Gastrocnemius medialis (tissue), 4 donors: ENCODE results near the gene NFASC.

Source experiments
- CTCF ChIP-seq, 5 experiments: fragments of 450-650 bp in 3 of 5; fragments of 200-600 bp in 2 of 5; sonication (generic) in 2 of 5; IDR thresholded peaks in 4 of 5; conservative IDR thresholded peaks in 1 of 5; 1 replicate in 4 of 5; 2 replicates in 1 of 5; pipeline ENCODE4 v1.5.1; 2016 to 2019; ENCODE audit warnings: antibody characterized with exemption in 5 of 5, mild to moderate bottlenecking in 3 of 5, moderate library complexity in 3 of 5
- POLR2A ChIP-seq, 2 donors: fragments of 450-650 bp; IDR thresholded peaks; one replicate each; pipeline ENCODE4 v1.6.1; 2017; ENCODE audit warnings: antibody characterized with exemption in 2 of 2, mild to moderate bottlenecking in 2 of 2, moderate library complexity in 2 of 2

GRCh38 chr1:204947338-204947737 lies 76.7 kb downstream of the NFASC start:
- TF ChIP-seq CTCF (IDR thresholded peaks at IDR 0.05 in 4 of 5, conservative IDR thresholded peaks at IDR 0.05 in 1 of 5) = no peak
- no peak for TF ChIP-seq POLR2A (IDR thresholded peaks at IDR 0.05)
